ENCODE data around the gene HERC5.

The HERC5 gene

DNA sequence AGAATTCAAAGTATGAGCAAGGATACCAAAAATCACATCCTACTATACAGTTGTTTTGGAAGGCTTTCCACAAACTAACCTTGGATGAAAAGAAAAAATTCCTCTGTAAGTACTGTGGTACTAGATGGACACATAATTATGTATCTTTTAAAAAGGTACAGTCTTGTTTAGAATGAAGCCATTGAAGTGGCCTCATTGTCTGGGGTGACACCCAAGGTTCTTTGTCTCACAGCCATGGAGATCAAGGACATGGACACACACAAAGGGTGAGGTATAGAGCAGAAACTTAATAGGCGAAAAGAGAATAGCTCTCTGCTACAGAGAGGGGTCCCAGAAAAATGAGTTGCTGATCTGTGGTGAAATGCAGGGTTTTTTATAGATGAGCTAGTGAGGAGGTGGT, 16.8 kb upstream of the HERC5 start:
- TF ChIP-seq, protein P1, sequence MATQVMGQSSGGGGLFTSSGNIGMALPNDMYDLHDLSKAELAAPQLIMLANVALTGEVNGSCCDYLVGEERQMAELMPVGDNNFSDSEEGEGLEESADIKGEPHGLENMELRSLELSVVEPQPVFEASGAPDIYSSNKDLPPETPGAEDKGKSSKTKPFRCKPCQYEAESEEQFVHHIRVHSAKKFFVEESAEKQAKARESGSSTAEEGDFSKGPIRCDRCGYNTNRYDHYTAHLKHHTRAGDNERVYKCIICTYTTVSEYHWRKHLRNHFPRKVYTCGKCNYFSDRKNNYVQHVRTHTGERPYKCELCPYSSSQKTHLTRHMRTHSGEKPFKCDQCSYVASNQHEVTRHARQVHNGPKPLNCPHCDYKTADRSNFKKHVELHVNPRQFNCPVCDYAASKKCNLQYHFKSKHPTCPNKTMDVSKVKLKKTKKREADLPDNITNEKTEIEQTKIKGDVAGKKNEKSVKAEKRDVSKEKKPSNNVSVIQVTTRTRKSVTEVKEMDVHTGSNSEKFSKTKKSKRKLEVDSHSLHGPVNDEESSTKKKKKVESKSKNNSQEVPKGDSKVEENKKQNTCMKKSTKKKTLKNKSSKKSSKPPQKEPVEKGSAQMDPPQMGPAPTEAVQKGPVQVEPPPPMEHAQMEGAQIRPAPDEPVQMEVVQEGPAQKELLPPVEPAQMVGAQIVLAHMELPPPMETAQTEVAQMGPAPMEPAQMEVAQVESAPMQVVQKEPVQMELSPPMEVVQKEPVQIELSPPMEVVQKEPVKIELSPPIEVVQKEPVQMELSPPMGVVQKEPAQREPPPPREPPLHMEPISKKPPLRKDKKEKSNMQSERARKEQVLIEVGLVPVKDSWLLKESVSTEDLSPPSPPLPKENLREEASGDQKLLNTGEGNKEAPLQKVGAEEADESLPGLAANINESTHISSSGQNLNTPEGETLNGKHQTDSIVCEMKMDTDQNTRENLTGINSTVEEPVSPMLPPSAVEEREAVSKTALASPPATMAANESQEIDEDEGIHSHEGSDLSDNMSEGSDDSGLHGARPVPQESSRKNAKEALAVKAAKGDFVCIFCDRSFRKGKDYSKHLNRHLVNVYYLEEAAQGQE (IDR thresholded peaks at IDR 0.05; ENCODE audit: insufficient replicate concordance, low read depth): no peak
- TF ChIP-seq, protein P2, sequence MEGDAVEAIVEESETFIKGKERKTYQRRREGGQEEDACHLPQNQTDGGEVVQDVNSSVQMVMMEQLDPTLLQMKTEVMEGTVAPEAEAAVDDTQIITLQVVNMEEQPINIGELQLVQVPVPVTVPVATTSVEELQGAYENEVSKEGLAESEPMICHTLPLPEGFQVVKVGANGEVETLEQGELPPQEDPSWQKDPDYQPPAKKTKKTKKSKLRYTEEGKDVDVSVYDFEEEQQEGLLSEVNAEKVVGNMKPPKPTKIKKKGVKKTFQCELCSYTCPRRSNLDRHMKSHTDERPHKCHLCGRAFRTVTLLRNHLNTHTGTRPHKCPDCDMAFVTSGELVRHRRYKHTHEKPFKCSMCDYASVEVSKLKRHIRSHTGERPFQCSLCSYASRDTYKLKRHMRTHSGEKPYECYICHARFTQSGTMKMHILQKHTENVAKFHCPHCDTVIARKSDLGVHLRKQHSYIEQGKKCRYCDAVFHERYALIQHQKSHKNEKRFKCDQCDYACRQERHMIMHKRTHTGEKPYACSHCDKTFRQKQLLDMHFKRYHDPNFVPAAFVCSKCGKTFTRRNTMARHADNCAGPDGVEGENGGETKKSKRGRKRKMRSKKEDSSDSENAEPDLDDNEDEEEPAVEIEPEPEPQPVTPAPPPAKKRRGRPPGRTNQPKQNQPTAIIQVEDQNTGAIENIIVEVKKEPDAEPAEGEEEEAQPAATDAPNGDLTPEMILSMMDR (IDR thresholded peaks at IDR 0.05; ENCODE audit: insufficient read depth, low read length): no peak
- no peak for TF ChIP-seq GABPA (IDR thresholded peaks at IDR 0.05; ENCODE audit: low read depth)
- no peak for TF ChIP-seq POLR2AphosphoS5 (IDR thresholded peaks at IDR 0.05; ENCODE audit: low read depth)
- no peak for TF ChIP-seq SPI1 (IDR thresholded peaks at IDR 0.05; ENCODE audit: borderline replicate concordance, low read depth)
- Histone ChIP-seq H3K4me3 (replicated peaks; ENCODE audit: insufficient read depth, low read length) (no peak overlapping the region), H3K27ac (replicated peaks) (no peak overlapping the region), H3K27me3 (ENCODE audit: insufficient read depth, poor library complexity, severe bottlenecking) (no peaks in the 10 kb centered on the region)
- no peak for DNase-seq (ENCODE audit: low read depth in 1 of 2, low spot score in 1 of 2)

DNA sequence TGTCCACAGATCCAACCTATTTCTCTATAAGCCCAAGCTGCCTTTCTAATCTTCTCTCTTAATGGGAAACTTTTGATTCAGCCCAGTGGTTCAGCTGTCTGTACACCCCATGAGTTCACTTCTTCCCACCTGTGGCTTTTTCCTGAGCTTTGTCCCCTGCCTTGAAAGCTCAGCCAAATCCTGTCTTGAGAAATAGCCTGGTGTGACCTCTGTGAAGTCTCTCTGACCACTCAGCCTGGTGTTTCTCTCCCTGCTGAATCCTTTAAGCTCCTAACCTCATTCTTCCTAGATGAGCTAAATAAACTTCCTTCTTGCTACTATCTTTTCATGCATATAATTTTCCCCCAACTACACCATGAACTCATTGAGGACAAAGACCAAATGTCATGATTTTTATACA, 15.2 kb upstream of the HERC5 start:
- TF ChIP-seq SPI1 (IDR thresholded peaks at IDR 0.05; ENCODE audit: borderline replicate concordance, low read depth) (no peak), GABPA (IDR thresholded peaks at IDR 0.05; ENCODE audit: low read depth) (no peak), POLR2AphosphoS5 (IDR thresholded peaks at IDR 0.05; ENCODE audit: low read depth) (no peak)
- TF ChIP-seq, protein P1 (IDR thresholded peaks at IDR 0.05; ENCODE audit: insufficient replicate concordance, low read depth): no peak
- TF ChIP-seq, protein P2 (IDR thresholded peaks at IDR 0.05; ENCODE audit: insufficient read depth, low read length): no peak
- Histone ChIP-seq H3K4me3 (replicated peaks; ENCODE audit: insufficient read depth, low read length) (no peak overlapping the region), H3K27me3 (ENCODE audit: insufficient read depth, poor library complexity, severe bottlenecking) (no peaks in the 10 kb centered on the region), H3K27ac (replicated peaks) (no peak overlapping the region)
- DNase-seq (ENCODE audit: low read depth in 1 of 2, low spot score in 1 of 2): no peak

DNA sequence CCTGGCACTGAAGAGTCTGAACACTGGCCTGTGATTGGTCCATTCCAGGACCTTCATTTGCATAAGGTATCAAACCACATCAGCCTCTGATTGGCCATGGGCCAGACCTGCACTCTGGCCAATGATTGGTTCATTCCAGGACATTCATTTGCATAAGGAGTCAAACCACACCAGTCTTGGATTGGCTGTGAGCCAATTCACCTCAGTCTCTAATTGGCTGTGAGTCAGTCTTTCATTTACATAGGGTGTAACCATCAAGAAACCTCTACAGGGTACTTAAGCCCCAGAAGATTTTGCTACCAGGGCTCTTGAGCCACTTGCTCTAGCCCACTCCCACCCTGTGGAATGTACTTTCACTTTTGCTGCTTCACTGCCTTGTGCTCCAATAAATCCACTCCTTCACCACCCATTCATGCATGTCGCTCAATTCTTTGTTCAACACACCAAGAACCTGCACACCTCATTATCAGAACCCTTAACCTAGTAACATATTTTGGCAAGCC, 14.2 kb upstream of the HERC5 start:
- Histone ChIP-seq H3K4me3 (replicated peaks; ENCODE audit: insufficient read depth, low read length) (no peak overlapping the region), H3K27ac (replicated peaks) (no peak overlapping the region), H3K27me3 (ENCODE audit: insufficient read depth, poor library complexity, severe bottlenecking) (no peaks in the 10 kb centered on the region)
- TF ChIP-seq POLR2AphosphoS5 (IDR thresholded peaks at IDR 0.05; ENCODE audit: low read depth) (no peak), GABPA (IDR thresholded peaks at IDR 0.05; ENCODE audit: low read depth) (no peak), SPI1 (IDR thresholded peaks at IDR 0.05; ENCODE audit: borderline replicate concordance, low read depth) (no peak)
- TF ChIP-seq, protein P2 (IDR thresholded peaks at IDR 0.05; ENCODE audit: insufficient read depth, low read length): no peak
- TF ChIP-seq, protein P1 (IDR thresholded peaks at IDR 0.05; ENCODE audit: insufficient replicate concordance, low read depth): no peak
- DNase-seq (ENCODE audit: low read depth in 1 of 2, low spot score in 1 of 2): no peak
